Astrocyte of the spinal cord (primary cell): ENCODE data around the gene SMYD3.
A peak's percentile ranks its signal among the peaks of the same experiment; 100 is the strongest.

Experiments
- DNase-seq: peaks from one replicate; pipeline ENCODE4 v3.0.0; 2011; ENCODE audit warnings: low read depth, low spot score
- H3K4me3 ChIP-seq: 2 replicates; pipeline ENCODE4 v1.5.1; 2011; ENCODE audit warnings: low read depth, mild to moderate bottlenecking, low read length, moderate library complexity
- in situ Hi-C: cut with HindIII; loops from 2 replicates; pipeline ENCODE4 v1.10.0; 2017; ENCODE audit warnings: low sequenced_read_pairs
- TF ChIP-seq, protein P1 (sequence below): IDR thresholded peaks from 2 replicates; pipeline ENCODE4 v1.5.1; 2012; ENCODE audit warnings: low read depth, mild to moderate bottlenecking, low read length, inconsistent platforms

The SMYD3 gene

DNA sequence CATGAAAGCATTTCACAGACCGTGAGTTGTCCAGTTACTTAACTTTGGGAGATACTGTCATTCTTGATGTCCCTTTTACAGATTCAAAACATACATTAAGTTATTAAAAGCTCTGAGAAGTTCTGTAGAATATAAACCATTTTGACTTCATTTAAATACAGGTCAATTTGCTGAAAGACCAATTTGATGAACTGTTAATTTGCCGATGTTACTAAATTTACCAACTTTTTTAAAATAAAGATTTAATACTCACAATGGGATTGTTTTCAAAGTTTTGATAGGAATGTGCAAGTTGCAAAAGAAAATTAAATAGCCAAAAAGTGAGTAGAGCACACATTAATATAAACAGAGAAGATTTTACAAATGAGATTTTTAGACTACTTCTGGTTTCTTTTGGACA lies 666.1 kb downstream of the SMYD3 start:
- in situ Hi-C loops: no loop called here
- TF ChIP-seq, protein P1, sequence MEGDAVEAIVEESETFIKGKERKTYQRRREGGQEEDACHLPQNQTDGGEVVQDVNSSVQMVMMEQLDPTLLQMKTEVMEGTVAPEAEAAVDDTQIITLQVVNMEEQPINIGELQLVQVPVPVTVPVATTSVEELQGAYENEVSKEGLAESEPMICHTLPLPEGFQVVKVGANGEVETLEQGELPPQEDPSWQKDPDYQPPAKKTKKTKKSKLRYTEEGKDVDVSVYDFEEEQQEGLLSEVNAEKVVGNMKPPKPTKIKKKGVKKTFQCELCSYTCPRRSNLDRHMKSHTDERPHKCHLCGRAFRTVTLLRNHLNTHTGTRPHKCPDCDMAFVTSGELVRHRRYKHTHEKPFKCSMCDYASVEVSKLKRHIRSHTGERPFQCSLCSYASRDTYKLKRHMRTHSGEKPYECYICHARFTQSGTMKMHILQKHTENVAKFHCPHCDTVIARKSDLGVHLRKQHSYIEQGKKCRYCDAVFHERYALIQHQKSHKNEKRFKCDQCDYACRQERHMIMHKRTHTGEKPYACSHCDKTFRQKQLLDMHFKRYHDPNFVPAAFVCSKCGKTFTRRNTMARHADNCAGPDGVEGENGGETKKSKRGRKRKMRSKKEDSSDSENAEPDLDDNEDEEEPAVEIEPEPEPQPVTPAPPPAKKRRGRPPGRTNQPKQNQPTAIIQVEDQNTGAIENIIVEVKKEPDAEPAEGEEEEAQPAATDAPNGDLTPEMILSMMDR: no peak
- H3K4me3 ChIP-seq: no peak overlapping the region
- DNase-seq: no peak

DNA sequence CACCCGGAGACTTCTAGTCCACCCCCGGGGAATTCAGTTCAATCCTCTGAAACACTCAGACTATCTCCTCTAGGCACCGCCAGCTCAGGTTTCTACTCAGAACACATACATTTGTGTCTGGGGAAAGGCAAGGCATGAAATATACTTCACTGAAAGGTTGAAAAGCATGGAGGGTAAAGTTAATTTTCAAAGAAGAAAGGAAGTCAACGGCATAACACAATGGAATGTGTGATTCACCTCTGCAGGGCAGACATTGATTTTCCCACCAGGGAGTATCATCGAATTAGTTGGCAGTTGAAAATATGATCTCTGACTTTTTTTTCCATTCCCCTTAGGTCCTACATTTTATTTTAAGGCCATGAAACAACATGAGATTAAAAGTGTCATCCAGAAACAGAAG lies 669.4 kb downstream of the SMYD3 start:
- in situ Hi-C loops: no loop called here
- peak; percentile 57 for DNase-seq

DNA sequence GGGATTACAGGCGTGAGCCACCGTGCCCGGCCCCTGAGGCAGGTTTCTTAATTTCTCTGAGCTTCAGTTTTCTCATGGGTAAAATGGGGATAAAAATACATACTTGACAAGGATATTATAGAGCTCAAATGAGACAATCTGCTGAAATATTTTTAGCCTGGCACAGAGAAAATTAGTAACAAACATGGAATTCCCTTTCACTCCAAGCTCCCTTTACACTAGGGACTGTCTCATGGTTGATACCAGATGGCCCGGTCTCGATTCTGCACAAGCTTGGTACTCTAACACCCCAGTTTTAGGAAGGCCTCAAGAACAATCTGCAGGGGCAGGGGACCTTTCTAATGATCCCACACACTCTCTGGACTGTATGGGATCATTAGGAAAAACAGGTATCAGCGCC lies 671.7 kb downstream of the SMYD3 start:
- DNase-seq: no peak
- in situ Hi-C loops: no loop called here
- TF ChIP-seq, protein P1: no peak
- H3K4me3 ChIP-seq: no peak overlapping the region

More for the DNA sequence above, 669.4 kb downstream of the SMYD3 start:
- H3K4me3 ChIP-seq: no peak overlapping the region
- TF ChIP-seq, protein P1: no peak

DNA sequence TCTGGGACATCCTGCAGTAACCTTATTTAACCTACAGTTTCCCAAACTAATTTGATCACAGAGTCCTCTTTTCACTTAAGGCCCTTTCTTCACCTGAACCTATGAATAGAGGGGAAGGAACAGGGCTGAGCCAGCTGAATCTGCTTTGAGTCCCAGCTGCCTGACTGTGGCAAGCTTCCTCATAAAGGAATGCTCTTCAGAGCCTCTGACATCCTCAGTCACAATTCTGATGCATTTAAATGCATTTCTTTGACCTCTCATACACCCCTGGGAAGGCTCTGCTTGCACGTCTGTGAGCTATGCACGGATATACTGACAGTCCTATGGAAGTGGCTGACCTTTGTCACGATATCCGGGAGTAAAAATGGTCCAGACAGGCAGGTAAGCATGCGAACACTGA lies 673.1 kb downstream of the SMYD3 start:
- TF ChIP-seq, protein P1: no peak
- in situ Hi-C loops: no loop called here
- no peak overlapping the region for H3K4me3 ChIP-seq
- DNase-seq: no peak

DNA sequence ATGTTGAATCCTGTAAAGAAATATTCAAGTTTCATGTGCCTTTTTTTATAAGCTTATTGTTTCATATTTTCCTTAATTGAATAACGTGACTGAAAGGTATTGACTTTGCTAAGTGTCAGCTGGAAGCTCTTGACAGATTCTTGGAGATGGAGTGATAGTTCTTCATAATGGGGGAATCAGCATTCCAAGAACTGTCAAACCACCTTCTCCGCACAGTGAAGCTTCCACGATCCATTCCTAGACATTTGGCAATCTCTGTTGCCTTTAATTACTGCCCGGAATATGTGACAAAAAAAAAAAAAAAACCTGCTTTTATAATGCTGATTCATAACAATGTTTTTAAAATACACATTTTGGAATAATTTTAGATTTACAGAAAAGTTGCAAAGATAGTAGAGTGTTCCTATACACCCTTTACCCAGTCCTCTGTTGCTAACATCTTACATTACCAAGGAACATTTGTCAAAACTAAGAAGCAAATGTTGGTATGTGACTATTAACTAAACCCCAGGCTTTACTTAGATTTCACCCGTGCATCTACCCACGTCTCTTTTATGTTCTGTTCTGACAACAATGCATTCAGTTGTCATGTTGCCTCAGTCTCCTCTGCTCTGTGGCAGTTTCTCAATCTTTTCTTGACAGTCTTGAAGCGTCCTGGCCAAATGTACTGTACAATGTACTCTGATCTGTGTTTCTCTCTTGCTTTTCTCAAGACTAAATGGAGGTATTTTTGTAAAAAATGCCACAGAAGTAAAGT lies 674.1 kb downstream of the SMYD3 start:
- no peak overlapping the region for H3K4me3 ChIP-seq
- DNase-seq: no peak
- in situ Hi-C loops: no loop called here
- TF ChIP-seq, protein P1: no peak

DNA sequence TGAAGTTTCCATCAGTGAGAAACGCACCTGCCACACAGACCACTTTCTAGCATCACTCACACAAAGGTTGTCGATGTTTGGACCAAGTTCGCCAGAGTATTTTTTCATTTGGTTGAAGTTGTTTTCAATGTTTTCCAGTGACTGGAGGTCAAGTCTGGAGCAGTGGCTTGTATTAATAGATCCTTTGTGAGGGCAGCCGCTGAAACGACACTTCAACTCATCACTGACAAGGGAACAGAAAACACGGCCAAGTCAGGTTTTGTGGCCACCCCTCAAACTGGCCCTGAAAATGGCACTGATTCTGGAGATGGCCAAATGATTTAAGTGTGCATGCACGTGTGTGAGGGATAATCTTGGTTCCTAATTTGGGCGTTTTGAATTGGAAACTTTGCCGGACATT lies 675.6 kb downstream of the SMYD3 start:
- no peak overlapping the region for H3K4me3 ChIP-seq
- TF ChIP-seq, protein P1: no peak
- in situ Hi-C loops: no loop called here
- DNase-seq: no peak
